Activated CD4-positive, alpha-beta T cell treated with anti-CD3 and anti-CD28 coated beads, Interleukin-2, amount 10 ng/mL, durations not matched to agents 7 days and 5 days (primary cell): Measurements from ENCODE around the gene MRM2. TPM values are rescaled to one million over a fixed set of nuclear protein-coding genes. Genes with fewer than 3 reads are reported as not detected.

Experiments
- CTCF ChIA-PET: fragments of 350-600 bp; sonication (Branson Sonifier 250); formaldehyde crosslinking; loops from one replicate; lab custom pipeline; 2021; ENCODE audit warnings: antibody characterized with exemption; lab: Charles Lee
- POLR2A ChIA-PET: fragments of 350-600 bp; sonication (Branson Sonifier 250); formaldehyde crosslinking; loops from one replicate; lab custom pipeline; 2021; ENCODE audit warnings: antibody characterized with exemption; lab: Charles Lee
- DNase-seq: peaks from one replicate; pipeline ENCODE4 v3.0.0-alpha.2; 2020
- H3K27ac Mint-ChIP-seq: one replicate; pipeline ENCODE4 v1.8.0; 2021; ENCODE audit warnings: mild to moderate bottlenecking, moderate library complexity, mixed read lengths
- H3K27me3 Mint-ChIP-seq: one replicate; pipeline ENCODE4 v1.8.0; 2021; ENCODE audit warnings: mixed read lengths
- H3K36me3 Mint-ChIP-seq: one replicate; pipeline ENCODE4 v1.8.0; 2021; ENCODE audit warnings: low read depth, mixed read lengths
- H3K4me1 Mint-ChIP-seq: one replicate; pipeline ENCODE4 v1.8.0; 2021; ENCODE audit warnings: mixed read lengths
- H3K4me3 Mint-ChIP-seq: one replicate; pipeline ENCODE4 v1.8.0; 2021; ENCODE audit warnings: mild to moderate bottlenecking, moderate library complexity, mixed read lengths
- H3K9me3 Mint-ChIP-seq: one replicate; pipeline ENCODE4 v1.8.0; 2021; ENCODE audit warnings: mixed read lengths
- total RNA-seq, 2 experiments: library from RNA; stranded (reverse); gene quantifications; one replicate each; pipeline ENCODE4 v1.2.3, GENCODE V29; 2021

MRM2 gene
- total RNA-seq, 2 experiments from 2014 or later = 28.6 to 28.8 TPM

GRCh38 chr7:2201686-2202360 lies 40.2 kb downstream of the MRM2 start:
- ChIA-PET POLR2A (no interaction called here), CTCF (interaction anchor here (0.6 kb wide), 1 partner anchor 88 kb away, joined by 3 read pairs; no protein-coding TSS in a partner anchor)
- no peaks in the 10 kb centered on the region for H3K9me3 Mint-ChIP-seq
- no peak overlapping the region for H3K4me3 Mint-ChIP-seq
- DNase-seq = no peak
- no peak overlapping the region for H3K27ac Mint-ChIP-seq
- no peaks in the 10 kb centered on the region for H3K27me3 Mint-ChIP-seq
- no peaks in the 10 kb centered on the region for H3K4me1 Mint-ChIP-seq
- H3K36me3 Mint-ChIP-seq = peaks cover 10% of the 10 kb centered on the region

- DNase-seq = no peak
Measured at GRCh38 chr7:2201128-2201527, 40.9 kb downstream of the MRM2 start.

GRCh38 chr7:2200584-2200980 lies 41.4 kb downstream of the MRM2 start:
- no peak overlapping the region for H3K4me3 Mint-ChIP-seq
- CTCF ChIA-PET = no interaction called here
- no peak overlapping the region for H3K27ac Mint-ChIP-seq
- no peaks in the 10 kb centered on the region for H3K4me1 Mint-ChIP-seq
- H3K36me3 Mint-ChIP-seq = peaks cover 21% of the 10 kb centered on the region
- peaks cover under 1% of the 10 kb centered on the region for H3K9me3 Mint-ChIP-seq
- POLR2A ChIA-PET = no interaction called here
- H3K27me3 Mint-ChIP-seq = no peaks in the 10 kb centered on the region
- no peak for DNase-seq

More at GRCh38 chr7:2201128-2201527, 40.9 kb downstream of the MRM2 start:
- Mint-ChIP-seq H3K27me3 (no peaks in the 10 kb centered on the region), H3K27ac (no peak overlapping the region), H3K9me3 (no peaks in the 10 kb centered on the region), H3K4me1 (no peaks in the 10 kb centered on the region), H3K36me3 (peaks cover 16% of the 10 kb centered on the region), H3K4me3 (no peak overlapping the region)
- ChIA-PET CTCF (interaction anchor here (0.6 kb wide), 1 partner anchor 88 kb away, joined by 3 read pairs; no protein-coding TSS in a partner anchor), POLR2A (no interaction called here)

GRCh38 chr7:2199956-2200583 lies 41.9 kb downstream of the MRM2 start:
- peaks cover 26% of the 10 kb centered on the region for H3K36me3 Mint-ChIP-seq
- H3K4me3 Mint-ChIP-seq = no peak overlapping the region
- POLR2A ChIA-PET = no interaction called here
- no peaks in the 10 kb centered on the region for H3K27me3 Mint-ChIP-seq
- DNase-seq = no peak
- no peak overlapping the region for H3K27ac Mint-ChIP-seq
- peaks cover 6% of the 10 kb centered on the region for H3K9me3 Mint-ChIP-seq
- H3K4me1 Mint-ChIP-seq = no peaks in the 10 kb centered on the region
- CTCF ChIA-PET = no interaction called here

GRCh38 chr7:2199528-2199927 lies 42.5 kb downstream of the MRM2 start:
- Mint-ChIP-seq H3K36me3 (peaks cover 28% of the 10 kb centered on the region), H3K4me1 (no peaks in the 10 kb centered on the region), H3K9me3 (peaks cover 7% of the 10 kb centered on the region), H3K4me3 (no peak overlapping the region), H3K27ac (no peak overlapping the region), H3K27me3 (no peaks in the 10 kb centered on the region)
- DNase-seq = no peak
- CTCF ChIA-PET = no interaction called here
- POLR2A ChIA-PET = no interaction called here

GRCh38 chr7:2198760-2199159 lies 43.2 kb downstream of the MRM2 start:
- CTCF ChIA-PET = no interaction called here
- Mint-ChIP-seq H3K36me3 (peaks cover 28% of the 10 kb centered on the region), H3K27ac (no peak overlapping the region), H3K4me3 (no peak overlapping the region), H3K4me1 (no peaks in the 10 kb centered on the region), H3K9me3 (peaks cover 7% of the 10 kb centered on the region), H3K27me3 (no peaks in the 10 kb centered on the region)
- no peak for DNase-seq
- POLR2A ChIA-PET = no interaction called here

GRCh38 chr7:2198206-2198605 lies 43.8 kb downstream of the MRM2 start:
- no peak overlapping the region for H3K4me3 Mint-ChIP-seq
- H3K27me3 Mint-ChIP-seq = no peaks in the 10 kb centered on the region
- no peak for DNase-seq
- H3K4me1 Mint-ChIP-seq = no peaks in the 10 kb centered on the region
- H3K36me3 Mint-ChIP-seq = peaks cover 30% of the 10 kb centered on the region
- peaks cover 7% of the 10 kb centered on the region for H3K9me3 Mint-ChIP-seq
- ChIA-PET CTCF (no interaction called here), POLR2A (no interaction called here)
- no peak overlapping the region for H3K27ac Mint-ChIP-seq

- CTCF ChIA-PET = no interaction called here
- Mint-ChIP-seq H3K27ac (no peak overlapping the region), H3K4me1 (no peaks in the 10 kb centered on the region), H3K27me3 (no peaks in the 10 kb centered on the region), H3K9me3 (peaks cover 7% of the 10 kb centered on the region), H3K4me3 (no peak overlapping the region), H3K36me3 (peaks cover 30% of the 10 kb centered on the region)
- POLR2A ChIA-PET = no interaction called here
- DNase-seq = no peak
Measured at GRCh38 chr7:2197436-2198155, 44.4 kb downstream of the MRM2 start.

GRCh38 chr7:2196381-2197378 lies 45.3 kb downstream of the MRM2 start:
- CTCF ChIA-PET = interaction anchor here (1.2 kb wide), 1 partner anchor 15 kb away, joined by 3 read pairs; no protein-coding TSS in a partner anchor
- Mint-ChIP-seq H3K27me3 (no peaks in the 10 kb centered on the region), H3K4me1 (no peaks in the 10 kb centered on the region), H3K36me3 (peaks cover 32% of the 10 kb centered on the region), H3K27ac (no peak overlapping the region), H3K4me3 (no peak overlapping the region), H3K9me3 (peaks cover 7% of the 10 kb centered on the region)
- POLR2A ChIA-PET = no interaction called here
- DNase-seq = no peak

- Mint-ChIP-seq H3K9me3 (peaks cover 7% of the 10 kb centered on the region), H3K4me3 (no peak overlapping the region), H3K27me3 (no peaks in the 10 kb centered on the region), H3K27ac (no peak overlapping the region), H3K4me1 (no peaks in the 10 kb centered on the region), H3K36me3 (peaks cover 32% of the 10 kb centered on the region)
- DNase-seq = no peak
- ChIA-PET CTCF (interaction anchor here (0.6 to 1.2 kb wide), 3 partner anchors 12 to 70 kb away, joined by 3 to 4 read pairs (median 3); no protein-coding TSS in a partner anchor), POLR2A (no interaction called here)
Measured at GRCh38 chr7:2195400-2196246, 46.4 kb downstream of the MRM2 start.

- no peak for DNase-seq
- no peak overlapping the region for H3K4me3 Mint-ChIP-seq
- no peaks in the 10 kb centered on the region for H3K27me3 Mint-ChIP-seq
- ChIA-PET CTCF (no interaction called here), POLR2A (no interaction called here)
- H3K27ac Mint-ChIP-seq = no peak overlapping the region
- H3K9me3 Mint-ChIP-seq = peaks cover 7% of the 10 kb centered on the region
- peaks cover 35% of the 10 kb centered on the region for H3K36me3 Mint-ChIP-seq
- H3K4me1 Mint-ChIP-seq = no peaks in the 10 kb centered on the region
Measured at GRCh38 chr7:2193575-2194305, 48.3 kb downstream of the MRM2 start.
